Vagina (tissue), 2 donors: ENCODE measurements around the gene AP4S1.

Experiments
- POLR2A ChIP-seq, 2 donors: fragments of 450-650 bp; IDR thresholded peaks; one replicate each; pipeline ENCODE4 v1.6.1; 2017; ENCODE audit warnings: antibody characterized with exemption in 2 of 2, mild to moderate bottlenecking in 2 of 2, moderate library complexity in 2 of 2
- POLR2AphosphoS5 ChIP-seq, 2 donors: sonication (generic); formaldehyde crosslinking; IDR thresholded peaks; one replicate each; pipeline ENCODE4 v1.9.0; 2017; ENCODE audit warnings: antibody characterized with exemption in 2 of 2, mild to moderate bottlenecking in 2 of 2, low read depth in 1 of 2; ENCODE audit not compliant: insufficient read depth in 1 of 2

- TF ChIP-seq POLR2A (IDR thresholded peaks at IDR 0.05) (no peak), POLR2AphosphoS5 (IDR thresholded peaks at IDR 0.05; ENCODE audit: insufficient read depth in 1 of 2, low read depth in 1 of 2) (no peak)
Observed at GRCh38 chr14:31000629-31001338, 24.7 kb upstream of the AP4S1 start.
